ENCODE results near the gene SORCS2.
A peak's percentile ranks its signal among the peaks of the same experiment; 100 is the strongest.

Gene SORCS2

DNA sequence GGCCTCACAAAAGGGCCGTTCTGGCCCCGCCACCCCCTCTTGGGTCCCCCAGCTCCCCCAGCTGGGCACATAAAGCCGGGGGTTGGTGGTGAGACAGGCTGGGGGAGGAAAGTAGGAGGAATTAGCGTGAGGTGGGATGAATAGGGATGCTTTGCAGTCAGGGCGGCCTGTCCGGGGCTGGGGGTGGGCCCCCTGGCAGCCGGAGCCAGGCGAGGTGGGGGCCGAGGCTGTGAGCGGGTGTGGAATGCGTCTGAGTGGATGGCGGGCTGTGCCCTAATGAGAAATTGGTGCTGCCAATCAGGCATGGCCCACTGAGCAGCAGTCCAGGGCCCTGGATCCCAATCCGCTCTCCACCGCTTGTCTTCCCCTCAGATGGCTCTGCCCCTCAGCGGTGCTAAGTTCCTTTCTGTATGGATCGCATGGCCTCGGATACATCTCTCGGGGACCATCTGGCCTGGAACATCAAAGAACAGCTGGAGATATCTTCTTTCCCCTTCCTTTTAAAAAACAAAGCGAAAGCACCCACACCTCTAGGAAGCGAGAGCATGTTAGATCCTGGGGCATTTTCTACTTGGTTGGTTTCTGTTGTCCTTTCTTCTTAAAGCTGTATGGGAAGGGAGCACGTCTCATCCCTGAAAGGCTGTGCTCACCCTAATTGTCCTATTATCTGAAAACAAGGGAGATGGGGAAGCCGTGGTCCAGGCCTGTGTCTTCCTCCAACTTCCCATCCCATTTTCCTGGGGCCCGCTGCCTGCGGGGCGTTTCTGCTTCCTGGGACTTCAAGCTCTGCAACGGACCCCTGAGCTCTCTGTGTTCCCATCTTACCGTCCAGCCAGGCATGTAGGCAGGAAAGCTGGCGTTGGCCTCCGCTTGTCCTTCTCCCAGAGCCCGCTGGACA, 106.9 kb downstream of the SORCS2 start:
- no peaks in the 10 kb centered on the region for H3K36me3 ChIP-seq (ENCODE audit: insufficient read depth, insufficient read length, low read length)
- no peaks in the 10 kb centered on the region for H3K9me3 ChIP-seq (ENCODE audit: insufficient read depth, low read length)
- H3K4me3 ChIP-seq (ENCODE audit: insufficient read length, low read depth), result no peak overlapping the region
- no peak for DNase-seq (ENCODE audit: low read depth, low spot score)
- peaks cover 20% of the 10 kb centered on the region for H3K4me1 ChIP-seq (ENCODE audit: insufficient read depth, insufficient read length)
- TF ChIP-seq YY1 (IDR thresholded peaks at IDR 0.05; ENCODE audit: insufficient read depth, insufficient read length), result no peak
- TF ChIP-seq ZNF274 (IDR thresholded peaks at IDR 0.05; ENCODE audit: low read depth, low read length), result no peak
- no peak for TF ChIP-seq SUZ12 (IDR thresholded peaks at IDR 0.05; ENCODE audit: extremely low read depth, insufficient read depth, insufficient read length)
- H3K27me3 ChIP-seq (ENCODE audit: insufficient read depth, insufficient read length), result no peaks in the 10 kb centered on the region
- H3K9ac ChIP-seq (ENCODE audit: insufficient read length, low read depth), result peak overlapping the region; percentile 3

- DNase-seq (ENCODE audit: low read depth, low spot score), result no peak
- peak overlapping the region; percentile 3 for H3K9ac ChIP-seq (ENCODE audit: insufficient read length, low read depth)
- H3K4me3 ChIP-seq (ENCODE audit: insufficient read length, low read depth), result no peak overlapping the region
- no peaks in the 10 kb centered on the region for H3K9me3 ChIP-seq (ENCODE audit: insufficient read depth, low read length)
- no peaks in the 10 kb centered on the region for H3K36me3 ChIP-seq (ENCODE audit: insufficient read depth, insufficient read length, low read length)
- H3K4me1 ChIP-seq (ENCODE audit: insufficient read depth, insufficient read length), result peaks cover 20% of the 10 kb centered on the region
- no peaks in the 10 kb centered on the region for H3K27me3 ChIP-seq (ENCODE audit: insufficient read depth, insufficient read length)
- TF ChIP-seq ZNF274 (IDR thresholded peaks at IDR 0.05; ENCODE audit: low read depth, low read length) (no peak), YY1 (IDR thresholded peaks at IDR 0.05; ENCODE audit: insufficient read depth, insufficient read length) (no peak), SUZ12 (IDR thresholded peaks at IDR 0.05; ENCODE audit: extremely low read depth, insufficient read depth, insufficient read length) (no peak)
Observed at GRCh38 chr4:7299908-7300710, 107.8 kb downstream of the SORCS2 start.

DNA sequence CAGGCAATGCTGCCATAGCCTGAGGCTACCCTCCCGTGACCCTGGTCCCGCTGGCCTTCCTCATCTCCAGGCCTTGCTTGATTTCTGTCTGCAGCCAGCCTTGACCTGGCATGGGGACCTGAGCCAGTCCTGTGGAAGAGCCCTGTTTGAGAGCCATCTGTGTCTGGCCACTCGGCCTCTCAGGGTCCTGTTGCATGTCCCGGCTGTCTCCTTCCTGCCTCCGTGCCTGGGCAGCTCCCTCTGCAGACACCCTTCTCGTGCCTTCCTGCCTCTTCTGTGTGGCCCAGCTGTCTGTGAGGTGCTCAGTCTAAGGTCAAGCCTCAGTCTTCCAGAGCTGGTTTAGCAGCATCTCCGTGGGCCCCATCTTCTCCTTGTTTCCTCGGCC, 108.4 kb downstream of the SORCS2 start:
- H3K4me3 ChIP-seq (ENCODE audit: insufficient read length, low read depth), result no peak overlapping the region
- H3K27me3 ChIP-seq (ENCODE audit: insufficient read depth, insufficient read length), result no peaks in the 10 kb centered on the region
- no peak overlapping the region for H3K9ac ChIP-seq (ENCODE audit: insufficient read length, low read depth)
- no peak for DNase-seq (ENCODE audit: low read depth, low spot score)
- H3K9me3 ChIP-seq (ENCODE audit: insufficient read depth, low read length), result no peaks in the 10 kb centered on the region
- no peaks in the 10 kb centered on the region for H3K36me3 ChIP-seq (ENCODE audit: insufficient read depth, insufficient read length, low read length)
- peaks cover 20% of the 10 kb centered on the region for H3K4me1 ChIP-seq (ENCODE audit: insufficient read depth, insufficient read length)
- TF ChIP-seq ZNF274 (IDR thresholded peaks at IDR 0.05; ENCODE audit: low read depth, low read length) (no peak), SUZ12 (IDR thresholded peaks at IDR 0.05; ENCODE audit: extremely low read depth, insufficient read depth, insufficient read length) (no peak), YY1 (IDR thresholded peaks at IDR 0.05; ENCODE audit: insufficient read depth, insufficient read length) (no peak)

DNA sequence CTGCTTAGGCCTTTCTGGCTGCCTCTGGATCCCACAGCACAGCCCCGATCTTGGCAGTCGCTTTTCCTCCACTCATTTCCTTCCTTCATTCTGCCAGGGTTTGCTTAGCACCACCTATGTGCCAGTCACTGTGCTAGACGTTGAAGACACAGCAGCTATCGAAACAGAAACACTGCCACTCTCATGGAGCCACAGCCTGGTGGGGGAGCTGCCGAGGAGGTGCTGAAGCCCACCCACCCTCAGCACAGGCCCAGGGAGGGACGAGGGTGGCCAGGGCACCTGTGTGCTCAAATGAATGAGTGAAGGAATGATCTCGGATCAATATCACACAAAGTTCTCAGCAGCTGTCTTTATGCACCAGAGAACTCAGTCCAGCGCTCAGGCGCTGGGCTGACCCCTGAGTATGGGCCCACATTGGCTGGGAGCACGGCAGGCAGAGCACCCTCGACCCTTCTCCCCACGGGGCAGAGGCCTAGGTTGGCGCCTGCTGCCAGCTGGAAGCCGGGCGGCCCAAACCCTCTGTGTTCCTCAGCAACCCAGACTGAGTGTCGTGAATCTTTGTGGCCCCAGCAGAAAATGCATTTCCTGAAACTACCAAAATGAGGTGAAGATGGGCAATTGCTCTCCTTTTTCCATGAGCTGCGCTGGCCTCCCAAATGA, 108.9 kb downstream of the SORCS2 start:
- no peak for TF ChIP-seq YY1 (IDR thresholded peaks at IDR 0.05; ENCODE audit: insufficient read depth, insufficient read length)
- TF ChIP-seq SUZ12 (IDR thresholded peaks at IDR 0.05; ENCODE audit: extremely low read depth, insufficient read depth, insufficient read length), result no peak
- no peak for TF ChIP-seq ZNF274 (IDR thresholded peaks at IDR 0.05; ENCODE audit: low read depth, low read length)
- no peak overlapping the region for H3K9ac ChIP-seq (ENCODE audit: insufficient read length, low read depth)
- H3K9me3 ChIP-seq (ENCODE audit: insufficient read depth, low read length), result no peaks in the 10 kb centered on the region
- H3K4me3 ChIP-seq (ENCODE audit: insufficient read length, low read depth), result no peak overlapping the region
- H3K27me3 ChIP-seq (ENCODE audit: insufficient read depth, insufficient read length), result no peaks in the 10 kb centered on the region
- DNase-seq (ENCODE audit: low read depth, low spot score), result no peak
- peaks cover 24% of the 10 kb centered on the region for H3K4me1 ChIP-seq (ENCODE audit: insufficient read depth, insufficient read length)
- no peaks in the 10 kb centered on the region for H3K36me3 ChIP-seq (ENCODE audit: insufficient read depth, insufficient read length, low read length)

DNA sequence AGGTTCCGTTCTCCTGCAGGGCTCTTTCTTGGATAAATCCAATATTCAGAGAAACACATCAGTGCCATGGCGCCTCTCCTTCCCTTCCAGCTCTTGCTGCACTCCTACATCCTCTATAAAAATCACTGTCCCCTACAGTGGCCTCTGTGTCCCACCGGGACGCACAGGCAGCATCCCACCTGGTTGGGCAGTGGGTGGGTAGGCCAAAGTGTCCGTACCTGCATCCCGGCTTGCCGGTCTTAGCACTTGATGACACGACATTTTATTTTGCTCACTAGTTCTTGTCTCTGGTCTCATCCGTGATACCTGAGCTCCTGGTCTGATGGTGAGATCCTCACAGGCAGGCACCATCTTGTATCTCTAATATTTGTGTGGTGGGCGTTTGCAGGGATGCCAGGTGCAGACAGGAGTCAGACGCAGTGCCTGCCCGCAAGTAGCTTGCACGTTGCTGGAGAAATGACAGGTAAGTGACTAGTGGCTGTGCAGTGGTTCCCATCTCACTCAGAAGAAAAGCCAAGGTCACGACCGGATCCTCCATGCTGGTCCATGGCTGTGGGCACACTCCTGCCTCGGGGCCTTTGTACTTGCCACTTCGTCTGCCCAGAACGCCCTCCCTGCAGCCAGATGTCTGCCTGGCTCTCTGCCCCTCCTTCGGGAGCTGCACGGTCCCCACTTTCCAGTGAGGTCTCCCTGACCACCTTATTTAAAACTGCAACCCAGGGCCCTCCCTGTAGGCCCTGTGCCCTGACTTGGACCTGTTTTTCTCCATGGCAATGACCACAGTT, 109.7 kb downstream of the SORCS2 start:
- no peak overlapping the region for H3K4me3 ChIP-seq (ENCODE audit: insufficient read length, low read depth)
- no peaks in the 10 kb centered on the region for H3K36me3 ChIP-seq (ENCODE audit: insufficient read depth, insufficient read length, low read length)
- TF ChIP-seq ZNF274 (IDR thresholded peaks at IDR 0.05; ENCODE audit: low read depth, low read length) (no peak), YY1 (IDR thresholded peaks at IDR 0.05; ENCODE audit: insufficient read depth, insufficient read length) (no peak)
- no peaks in the 10 kb centered on the region for H3K27me3 ChIP-seq (ENCODE audit: insufficient read depth, insufficient read length)
- no peak for DNase-seq (ENCODE audit: low read depth, low spot score)
- H3K9me3 ChIP-seq (ENCODE audit: insufficient read depth, low read length), result no peaks in the 10 kb centered on the region
- peaks cover 27% of the 10 kb centered on the region for H3K4me1 ChIP-seq (ENCODE audit: insufficient read depth, insufficient read length)
- no peak overlapping the region for H3K9ac ChIP-seq (ENCODE audit: insufficient read length, low read depth)

- H3K9me3 ChIP-seq (ENCODE audit: insufficient read depth, low read length), result no peaks in the 10 kb centered on the region
- no peak overlapping the region for H3K4me3 ChIP-seq (ENCODE audit: insufficient read length, low read depth)
- no peak overlapping the region for H3K9ac ChIP-seq (ENCODE audit: insufficient read length, low read depth)
- H3K4me1 ChIP-seq (ENCODE audit: insufficient read depth, insufficient read length), result peaks cover 21% of the 10 kb centered on the region
- no peak for DNase-seq (ENCODE audit: low read depth, low spot score)
- no peaks in the 10 kb centered on the region for H3K36me3 ChIP-seq (ENCODE audit: insufficient read depth, insufficient read length, low read length)
- no peak for TF ChIP-seq SUZ12 (IDR thresholded peaks at IDR 0.05; ENCODE audit: extremely low read depth, insufficient read depth, insufficient read length)
- no peak for TF ChIP-seq YY1 (IDR thresholded peaks at IDR 0.05; ENCODE audit: insufficient read depth, insufficient read length)
- no peaks in the 10 kb centered on the region for H3K27me3 ChIP-seq (ENCODE audit: insufficient read depth, insufficient read length)
Observed at GRCh38 chr4:7302781-7303404, 110.6 kb downstream of the SORCS2 start.
